ENCODE data around the gene SIGLEC11. TPM values are rescaled to one million over a fixed set of nuclear protein-coding genes. Genes with fewer than 3 reads are reported as not detected.
"Not testable (repeated sequence)": the region's sequence is repeated elsewhere in the genome, so short reads cannot be mapped to it uniquely, and the experiment has no call there.

Gene SIGLEC11
- total and polyA plus RNA-seq, 5 experiments from 2014 or later = not detected

DNA sequence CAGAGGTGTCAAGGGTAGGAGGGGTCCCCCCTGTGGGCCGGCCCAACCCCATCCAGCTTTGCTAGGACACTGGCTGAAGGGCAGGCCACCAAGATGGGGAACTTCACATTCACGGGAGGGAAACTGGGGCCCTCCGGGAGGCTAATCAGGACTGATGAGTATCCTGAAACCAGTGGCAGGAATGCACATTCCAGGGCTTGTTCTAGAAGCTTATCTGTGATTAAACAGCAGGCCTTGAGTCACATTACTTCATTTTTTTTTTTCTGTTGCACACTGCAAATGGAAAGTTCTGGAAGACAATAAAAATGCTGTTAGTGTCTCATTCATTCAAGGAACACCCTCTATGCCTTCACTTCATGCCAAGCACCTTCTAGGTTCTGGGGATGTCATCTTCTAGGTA lies 15.5 kb upstream of the SIGLEC11 start:
- H3K36me3 Mint-ChIP-seq = peaks cover 0 to 52% (median 10%) of the 10 kb centered on the region in 3 donors
- no peaks in the 10 kb centered on the region for H3K9me3 Mint-ChIP-seq
- POLR2A ChIA-PET = no interaction called here
- no peaks in the 10 kb centered on the region for H3K27me3 Mint-ChIP-seq
- no peak for ATAC-seq
- peak in 1 of 10 donors; percentile 21 for DNase-seq
- peaks cover 0 to 6% (median 2%) of the 10 kb centered on the region in 4 donors for H3K4me1 Mint-ChIP-seq
- H3K4me3 Mint-ChIP-seq = no peak overlapping the region
- no peak overlapping the region for H3K27ac Mint-ChIP-seq

GRCh38 chr19:49975051-49975450 lies 14.1 kb upstream of the SIGLEC11 start:
- peaks cover 0 to 39% (median 10%) of the 10 kb centered on the region in 3 donors for H3K36me3 Mint-ChIP-seq

GRCh38 chr19:49973987-49974386 lies 13.0 kb upstream of the SIGLEC11 start:
- Mint-ChIP-seq H3K27me3 (no peaks in the 10 kb centered on the region), H3K9me3 (no peaks in the 10 kb centered on the region), H3K27ac (peak overlapping the region in 2 of 10 donors; percentile 7 to 88), H3K4me3 (no peak overlapping the region), H3K36me3 (peaks cover 0 to 38% (median 10%) of the 10 kb centered on the region in 3 donors), H3K4me1 (peaks cover 0 to 6% (median 3%) of the 10 kb centered on the region in 4 donors)
- peak in 1 of 10 donors; percentile 15 for DNase-seq
- POLR2A ChIA-PET = interaction anchor here (0.7 kb wide), 1 partner anchor 1368 kb away, joined by 4 read pairs; no protein-coding TSS in a partner anchor
- ATAC-seq = no peak

More at GRCh38 chr19:49975051-49975450, 14.1 kb upstream of the SIGLEC11 start:
- POLR2A ChIA-PET = no interaction called here
- ATAC-seq (no peak), DNase-seq (peak in 1 of 10 donors; percentile 26)
- H3K4me3 Mint-ChIP-seq = no peak overlapping the region
- H3K27ac Mint-ChIP-seq = peak overlapping the region in 1 of 10 donors; percentile 39
- peaks cover 0 to 6% (median 2%) of the 10 kb centered on the region in 4 donors for H3K4me1 Mint-ChIP-seq
- no peaks in the 10 kb centered on the region for H3K27me3 Mint-ChIP-seq
- H3K9me3 Mint-ChIP-seq = no peaks in the 10 kb centered on the region

DNA sequence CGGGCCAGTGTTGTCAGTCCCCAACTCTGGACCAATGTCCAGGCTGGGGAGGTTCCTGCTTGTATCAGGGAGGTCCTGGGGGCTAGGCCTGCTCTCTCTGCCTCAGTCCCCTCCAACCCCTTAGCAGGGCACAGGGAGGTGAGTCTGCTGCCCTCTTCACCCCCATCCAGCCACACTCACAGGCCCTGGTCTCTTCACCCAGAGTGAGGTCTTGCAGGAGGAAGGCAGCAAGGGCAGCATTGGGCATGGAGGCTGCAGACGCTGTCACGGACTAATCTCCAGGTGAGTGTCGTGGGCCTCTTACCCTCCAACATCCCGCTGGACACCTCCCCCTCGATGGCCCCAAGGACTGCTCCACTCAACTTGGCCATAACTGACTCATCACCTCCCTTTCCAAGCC lies 11.9 kb upstream of the SIGLEC11 start:
- ATAC-seq = no peak
- H3K36me3 Mint-ChIP-seq = peaks cover 0 to 29% (median 10%) of the 10 kb centered on the region in 3 donors
- H3K27me3 Mint-ChIP-seq = peaks cover 0 to 5% (median 0%) of the 10 kb centered on the region in 5 donors
- POLR2A ChIA-PET = no interaction called here
- peak overlapping the region in 3 of 10 donors; percentile 31 to 88 (median 58) for H3K27ac Mint-ChIP-seq
- H3K9me3 Mint-ChIP-seq = no peaks in the 10 kb centered on the region
- DNase-seq = peak in 1 of 10 donors; percentile 57
- peaks cover 0 to 6% (median 3%) of the 10 kb centered on the region in 4 donors for H3K4me1 Mint-ChIP-seq
- H3K4me3 Mint-ChIP-seq = no peak overlapping the region

- POLR2A ChIA-PET = no interaction called here
- ATAC-seq (no peak), DNase-seq (peak in 1 of 10 donors; percentile 57)
- Mint-ChIP-seq H3K9me3 (no peaks in the 10 kb centered on the region), H3K4me1 (peaks cover 0 to 6% (median 4%) of the 10 kb centered on the region in 4 donors), H3K27me3 (peaks cover 0 to 6% (median 2%) of the 10 kb centered on the region in 5 donors), H3K4me3 (no peak overlapping the region), H3K27ac (no peak overlapping the region), H3K36me3 (peaks cover 0 to 22% (median 7%) of the 10 kb centered on the region in 3 donors)
These were observed 11.0 kb upstream of the SIGLEC11 start for GRCh38 chr19:49971991-49972411.

GRCh38 chr19:49969355-49969754 lies 8.4 kb upstream of the SIGLEC11 start:
- H3K4me1 Mint-ChIP-seq, H3K36me3 Mint-ChIP-seq, H3K9me3 Mint-ChIP-seq, H3K4me3 Mint-ChIP-seq, H3K27ac Mint-ChIP-seq, POLR2A ChIA-PET, DNase-seq, ATAC-seq: not testable (repeated sequence)
- H3K27me3 Mint-ChIP-seq = peaks cover 0 to 15% (median 5%) of the 10 kb centered on the region in 5 donors

GRCh38 chr19:49968279-49968922 lies 7.4 kb upstream of the SIGLEC11 start:
- no peak overlapping the region for H3K4me3 Mint-ChIP-seq
- peaks cover 0 to 9% (median 2%) of the 10 kb centered on the region in 4 donors for H3K4me1 Mint-ChIP-seq
- H3K36me3 Mint-ChIP-seq = peaks cover 0 to 3% (median 2%) of the 10 kb centered on the region in 3 donors
- H3K27ac Mint-ChIP-seq = no peak overlapping the region
- peaks cover 0 to 3% (median 0%) of the 10 kb centered on the region in 9 donors for H3K9me3 Mint-ChIP-seq
- POLR2A ChIA-PET = no interaction called here
- no peak for ATAC-seq
- H3K27me3 Mint-ChIP-seq = peaks cover 0 to 20% (median 8%) of the 10 kb centered on the region in 5 donors
- no peak for DNase-seq

DNA sequence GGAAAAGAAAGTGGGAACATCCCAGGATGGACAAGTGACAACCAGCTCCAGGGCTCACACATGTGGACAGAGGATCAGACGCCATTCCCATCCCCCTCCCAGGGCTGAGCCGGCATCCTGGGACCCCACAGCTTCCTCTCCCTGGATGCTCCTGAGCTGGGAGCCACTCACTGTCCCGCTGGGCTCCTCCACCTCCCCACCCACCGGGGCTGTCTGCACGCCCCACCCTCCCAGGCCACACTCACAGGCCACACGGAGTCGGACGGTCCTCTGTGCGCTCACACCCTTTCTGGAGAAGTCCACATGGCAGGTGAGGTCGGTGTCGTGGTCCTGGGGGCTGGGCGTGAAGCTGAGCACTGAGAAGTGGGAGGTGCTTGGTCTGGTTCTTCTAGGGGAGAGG lies 1.1 kb downstream of the SIGLEC11 start:
- POLR2A ChIA-PET, H3K4me1 Mint-ChIP-seq: not testable (repeated sequence)
- DNase-seq = peak in 1 of 10 donors; percentile 14

GRCh38 chr19:49958596-49958995 lies 2.4 kb downstream of the SIGLEC11 start:
- H3K4me1 Mint-ChIP-seq, ATAC-seq, H3K9me3 Mint-ChIP-seq, H3K4me3 Mint-ChIP-seq, POLR2A ChIA-PET, H3K27ac Mint-ChIP-seq, DNase-seq, H3K36me3 Mint-ChIP-seq: not testable (repeated sequence)
- H3K27me3 Mint-ChIP-seq = peaks cover 4 to 29% (median 11%) of the 10 kb centered on the region in 5 donors

More for the DNA sequence above, 1.1 kb downstream of the SIGLEC11 start:
- not testable (repeated sequence) for H3K36me3 Mint-ChIP-seq, H3K9me3 Mint-ChIP-seq, H3K4me3 Mint-ChIP-seq, ATAC-seq, H3K27ac Mint-ChIP-seq
- peaks cover 0 to 26% (median 9%) of the 10 kb centered on the region in 5 donors for H3K27me3 Mint-ChIP-seq

DNA sequence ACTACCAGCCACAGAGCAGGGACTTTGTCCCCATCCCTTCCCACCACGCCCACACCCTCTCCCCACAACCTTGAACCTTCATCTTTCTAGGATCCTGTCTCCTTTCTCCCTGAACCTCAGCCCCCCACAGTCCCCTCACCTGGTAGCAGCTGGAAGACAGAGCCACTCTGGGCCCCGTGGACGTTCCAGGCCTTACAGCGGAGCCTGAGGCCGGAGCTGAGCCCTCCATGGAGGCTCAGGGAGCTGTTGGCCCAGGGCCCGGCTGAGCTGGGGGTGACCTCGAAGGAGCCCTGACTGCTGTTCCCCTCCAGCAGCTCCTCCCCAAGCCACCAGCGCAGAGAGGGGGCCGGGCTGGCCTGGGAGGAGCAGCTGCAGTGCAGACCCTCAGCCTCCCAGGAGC lies 2.8 kb downstream of the SIGLEC11 start:
- H3K27ac Mint-ChIP-seq, POLR2A ChIA-PET, DNase-seq, H3K36me3 Mint-ChIP-seq, ATAC-seq, H3K9me3 Mint-ChIP-seq, H3K4me3 Mint-ChIP-seq: not testable (repeated sequence)
- Mint-ChIP-seq H3K27me3 (peaks cover 5 to 24% (median 11%) of the 10 kb centered on the region in 5 donors), H3K4me1 (peaks cover 0 to 11% (median 6%) of the 10 kb centered on the region in 4 donors)

DNA sequence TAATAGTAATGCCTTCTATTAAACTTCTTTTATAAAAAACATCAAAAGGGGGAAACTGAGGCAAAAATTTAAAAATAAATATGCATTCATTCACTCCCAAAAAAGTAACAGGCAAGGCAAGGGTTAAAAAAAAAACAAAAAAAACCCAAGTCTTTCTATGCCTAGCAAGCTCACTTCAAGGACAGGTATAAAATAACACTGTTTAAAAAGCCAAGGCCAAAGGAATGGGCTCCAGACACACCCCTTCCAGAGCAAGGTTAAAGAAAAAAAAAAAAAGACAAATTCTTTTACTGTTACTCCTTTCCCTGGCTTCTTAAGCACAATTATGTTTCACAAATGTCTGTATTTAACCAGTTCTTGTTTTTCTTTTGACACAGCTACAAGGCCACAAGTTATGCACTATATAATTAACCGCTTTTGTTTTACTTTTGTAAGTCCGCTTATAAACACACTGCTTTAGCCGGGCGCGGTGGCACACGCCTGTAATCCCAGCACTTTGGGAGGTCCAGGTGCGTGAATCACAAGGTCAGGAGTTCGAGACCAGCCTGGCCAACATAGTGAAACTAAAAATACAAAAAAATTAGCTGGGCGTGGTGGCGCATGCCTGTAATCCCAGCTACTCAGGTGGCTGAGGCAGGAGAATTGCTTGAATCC lies 3.6 kb downstream of the SIGLEC11 start:
- Mint-ChIP-seq H3K4me1 (peaks cover 0 to 11% (median 6%) of the 10 kb centered on the region in 4 donors), H3K4me3 (no peak overlapping the region), H3K36me3 (no peaks in the 10 kb centered on the region), H3K27me3 (peaks cover 5 to 24% (median 11%) of the 10 kb centered on the region in 5 donors), H3K27ac (no peak overlapping the region), H3K9me3 (peaks cover 0 to 2% (median 0%) of the 10 kb centered on the region in 9 donors)
- POLR2A ChIA-PET = no interaction called here
- DNase-seq = no peak
- ATAC-seq = no peak

- H3K9me3 Mint-ChIP-seq = peaks cover 0 to 2% (median 0%) of the 10 kb centered on the region in 9 donors
- POLR2A ChIA-PET = no interaction called here
- DNase-seq = no peak
These were observed 4.9 kb downstream of the SIGLEC11 start for GRCh38 chr19:49956115-49956495.

GRCh38 chr19:49954933-49955332 lies 6.0 kb downstream of the SIGLEC11 start:
- no peak overlapping the region for H3K4me3 Mint-ChIP-seq
- DNase-seq = no peak
- peaks cover 0 to 11% (median 7%) of the 10 kb centered on the region in 4 donors for H3K4me1 Mint-ChIP-seq
- H3K27me3 Mint-ChIP-seq = peaks cover 8 to 44% (median 20%) of the 10 kb centered on the region in 5 donors
- no peak for ATAC-seq
- peaks cover 0 to 2% (median 0%) of the 10 kb centered on the region in 9 donors for H3K9me3 Mint-ChIP-seq
- H3K27ac Mint-ChIP-seq = no peak overlapping the region
- POLR2A ChIA-PET = no interaction called here
- H3K36me3 Mint-ChIP-seq = no peaks in the 10 kb centered on the region

More at GRCh38 chr19:49956115-49956495, 4.9 kb downstream of the SIGLEC11 start:
- Mint-ChIP-seq H3K27me3 (peaks cover 5 to 32% (median 15%) of the 10 kb centered on the region in 5 donors), H3K36me3 (no peaks in the 10 kb centered on the region), H3K4me3 (no peak overlapping the region), H3K4me1 (peaks cover 0 to 11% (median 7%) of the 10 kb centered on the region in 4 donors), H3K27ac (no peak overlapping the region)
- ATAC-seq = no peak
